OCI-LY1 (cell line): ENCODE results near the gene ISL1.

Source experiments
- H2AFZ ChIP-seq: fragments of 200-600 bp; sonication (generic), shearing (Covaris generic); 2 replicates; pipeline ENCODE4 v1.6.0; 2014; ENCODE audit warnings: antibody characterized with exemption, mild to moderate bottlenecking, low read length
- H3F3A ChIP-seq: fragments of 200-600 bp; sonication (generic), shearing (Covaris generic); 2 replicates; pipeline ENCODE4 v1.6.0; 2014; ENCODE audit warnings: mild to moderate bottlenecking, antibody characterized with exemption, low read length, moderate library complexity; ENCODE audit not compliant: insufficient read depth
- H3K27ac ChIP-seq: fragments of 200-600 bp; sonication (generic); 2 replicates; pipeline ENCODE4 v1.5.1; 2014; ENCODE audit warnings: low read length, mixed run types, mild to moderate bottlenecking, low read depth; ENCODE audit not compliant: poor library complexity, severe bottlenecking
- H3K27me3 ChIP-seq: fragments of 200-600 bp; sonication (generic); 2 replicates; pipeline ENCODE4 v1.6.0; 2014; ENCODE audit warnings: antibody characterized with exemption, mild to moderate bottlenecking, low read length, moderate library complexity; ENCODE audit not compliant: insufficient read depth
- H3K36me3 ChIP-seq: fragments of 200-600 bp; sonication (generic); 2 replicates; pipeline ENCODE4 v1.6.1; 2014; ENCODE audit warnings: mild to moderate bottlenecking, antibody characterized with exemption, low read length, moderate library complexity, mixed read lengths; ENCODE audit not compliant: insufficient read depth
- H3K4me1 ChIP-seq: fragments of 200-600 bp; sonication (generic); 2 replicates; pipeline ENCODE4 v1.5.1; 2014; ENCODE audit warnings: mild to moderate bottlenecking, low read length, moderate library complexity; ENCODE audit not compliant: insufficient read depth, severe bottlenecking
- H3K4me2 ChIP-seq: fragments of 200-600 bp; sonication (generic), shearing (Covaris generic); 2 replicates; pipeline ENCODE4 v1.6.1; 2014; ENCODE audit warnings: low read length
- H3K4me3 ChIP-seq: fragments of 200-600 bp; sonication (generic); 2 replicates; pipeline ENCODE4 v1.5.1; 2014; ENCODE audit warnings: low read length, low read depth, mild to moderate bottlenecking, mixed read lengths; ENCODE audit not compliant: poor library complexity, severe bottlenecking
- H3K79me2 ChIP-seq: fragments of 200-600 bp; shearing (Covaris generic); 2 replicates; pipeline ENCODE4 v1.6.1; 2016; ENCODE audit warnings: mixed run types, low read length, mixed read lengths; ENCODE audit not compliant: insufficient read depth
- H3K9ac ChIP-seq: fragments of 200-600 bp; sonication (generic), shearing (Covaris generic); 2 replicates; pipeline ENCODE4 v1.6.1; 2014; ENCODE audit warnings: mild to moderate bottlenecking, low read length, mixed read lengths
- H3K9me2 ChIP-seq: fragments of 200-600 bp; sonication (generic), shearing (Covaris generic); 2 replicates; pipeline ENCODE4 v1.6.1; 2014; ENCODE audit warnings: low read depth, mild to moderate bottlenecking, low read length, mixed read lengths
- H3K9me3 ChIP-seq: fragments of 200-600 bp; shearing (Covaris generic); 2 replicates; pipeline ENCODE4 v1.6.1; 2014; ENCODE audit warnings: low read length, mixed read lengths
- H4K20me1 ChIP-seq: fragments of 200-600 bp; sonication (generic), shearing (Covaris generic); 2 replicates; pipeline ENCODE4 v1.6.0; 2016; ENCODE audit warnings: mild to moderate bottlenecking, low read length; ENCODE audit not compliant: insufficient read depth
- EZH2 ChIP-seq: fragments of 200-600 bp; sonication (generic), shearing (Covaris generic); IDR thresholded peaks from 2 replicates; pipeline ENCODE4 v1.8.0; 2017; ENCODE audit warnings: borderline replicate concordance, mixed run types, mild to moderate bottlenecking, antibody characterized with exemption, low read length, moderate library complexity, mixed read lengths
- TF ChIP-seq, protein P1 (sequence below): fragments of 200-600 bp; sonication (generic), shearing (Covaris generic); IDR thresholded peaks from 2 replicates; pipeline ENCODE4 v1.5.1; 2017; ENCODE audit warnings: mild to moderate bottlenecking, antibody characterized with exemption, low read length, moderate library complexity, mixed read lengths

Gene ISL1

DNA sequence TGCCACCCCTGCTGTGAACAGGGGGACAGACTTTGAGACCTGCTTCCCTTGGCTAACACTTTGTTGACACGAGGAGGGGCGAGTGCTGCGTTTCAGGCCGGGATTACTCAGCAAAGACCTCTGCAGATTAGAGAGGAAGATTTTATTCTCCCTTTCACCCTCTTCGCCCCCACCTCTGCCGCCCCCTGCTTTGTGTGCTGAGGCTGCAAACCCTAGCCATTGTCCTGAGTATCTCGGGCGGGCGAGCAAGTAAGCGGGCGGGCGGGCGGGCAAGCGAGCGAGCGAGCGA is 6.0 kb downstream of the ISL1 start:
- H3K9me2 ChIP-seq, result no peaks in the 10 kb centered on the region
- H3K79me2 ChIP-seq, result no peaks in the 10 kb centered on the region
- no peaks in the 10 kb centered on the region for H3K36me3 ChIP-seq
- H2AFZ ChIP-seq, result no peak overlapping the region
- no peak overlapping the region for H3K4me3 ChIP-seq
- no peaks in the 10 kb centered on the region for H3K4me1 ChIP-seq
- no peaks in the 10 kb centered on the region for H3K27me3 ChIP-seq
- H3K9ac ChIP-seq, result no peak overlapping the region
- no peak overlapping the region for H3K4me2 ChIP-seq
- no peaks in the 10 kb centered on the region for H3F3A ChIP-seq
- TF ChIP-seq, protein P1, sequence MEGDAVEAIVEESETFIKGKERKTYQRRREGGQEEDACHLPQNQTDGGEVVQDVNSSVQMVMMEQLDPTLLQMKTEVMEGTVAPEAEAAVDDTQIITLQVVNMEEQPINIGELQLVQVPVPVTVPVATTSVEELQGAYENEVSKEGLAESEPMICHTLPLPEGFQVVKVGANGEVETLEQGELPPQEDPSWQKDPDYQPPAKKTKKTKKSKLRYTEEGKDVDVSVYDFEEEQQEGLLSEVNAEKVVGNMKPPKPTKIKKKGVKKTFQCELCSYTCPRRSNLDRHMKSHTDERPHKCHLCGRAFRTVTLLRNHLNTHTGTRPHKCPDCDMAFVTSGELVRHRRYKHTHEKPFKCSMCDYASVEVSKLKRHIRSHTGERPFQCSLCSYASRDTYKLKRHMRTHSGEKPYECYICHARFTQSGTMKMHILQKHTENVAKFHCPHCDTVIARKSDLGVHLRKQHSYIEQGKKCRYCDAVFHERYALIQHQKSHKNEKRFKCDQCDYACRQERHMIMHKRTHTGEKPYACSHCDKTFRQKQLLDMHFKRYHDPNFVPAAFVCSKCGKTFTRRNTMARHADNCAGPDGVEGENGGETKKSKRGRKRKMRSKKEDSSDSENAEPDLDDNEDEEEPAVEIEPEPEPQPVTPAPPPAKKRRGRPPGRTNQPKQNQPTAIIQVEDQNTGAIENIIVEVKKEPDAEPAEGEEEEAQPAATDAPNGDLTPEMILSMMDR, result no peak
- no peak for TF ChIP-seq EZH2
- no peaks in the 10 kb centered on the region for H3K9me3 ChIP-seq
- no peaks in the 10 kb centered on the region for H4K20me1 ChIP-seq
- no peak overlapping the region for H3K27ac ChIP-seq

DNA sequence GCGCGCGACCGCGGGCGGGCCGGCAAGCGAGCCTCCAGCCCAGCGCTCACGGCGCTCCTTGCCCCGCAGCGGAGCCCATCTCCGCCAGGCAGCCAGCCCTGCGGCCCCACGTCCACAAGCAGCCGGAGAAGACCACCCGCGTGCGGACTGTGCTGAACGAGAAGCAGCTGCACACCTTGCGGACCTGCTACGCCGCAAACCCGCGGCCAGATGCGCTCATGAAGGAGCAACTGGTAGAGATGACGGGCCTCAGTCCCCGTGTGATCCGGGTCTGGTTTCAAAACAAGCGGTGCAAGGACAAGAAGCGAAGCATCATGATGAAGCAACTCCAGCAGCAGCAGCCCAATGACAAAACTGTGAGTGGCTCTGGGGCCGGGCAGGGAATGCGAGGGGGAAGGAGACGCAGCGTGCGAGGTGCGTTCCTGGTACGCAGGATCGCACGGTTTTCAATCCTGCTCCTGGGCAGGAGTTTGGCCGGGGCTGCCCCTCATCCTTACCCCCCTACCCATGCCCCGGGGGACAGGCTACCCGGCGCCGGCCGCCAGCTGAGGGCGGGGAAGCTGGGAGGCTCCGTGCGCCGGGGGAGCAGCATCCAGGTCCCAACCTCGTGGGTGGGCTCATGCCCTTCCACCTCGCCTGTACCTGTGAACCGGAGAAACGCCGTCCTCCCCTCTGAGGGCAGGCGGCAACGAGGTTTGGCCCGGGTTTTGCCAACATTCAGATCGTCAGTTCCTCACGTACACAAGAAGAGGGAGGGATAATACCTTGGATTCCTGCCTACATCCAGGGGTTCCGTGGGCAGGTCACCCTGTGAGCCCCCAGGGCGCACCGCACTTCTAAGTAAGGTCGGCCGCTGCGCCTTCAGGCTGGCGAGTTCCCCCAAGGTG is 6.6 kb downstream of the ISL1 start:
- H3K27me3 ChIP-seq, result no peaks in the 10 kb centered on the region
- no peaks in the 10 kb centered on the region for H3F3A ChIP-seq
- no peaks in the 10 kb centered on the region for H3K9me3 ChIP-seq
- TF ChIP-seq EZH2, result no peak
- TF ChIP-seq, protein P1, result no peak
- no peak overlapping the region for H3K27ac ChIP-seq
- H3K9me2 ChIP-seq, result no peaks in the 10 kb centered on the region
- no peak overlapping the region for H3K9ac ChIP-seq
- H3K4me2 ChIP-seq, result no peak overlapping the region
- no peak overlapping the region for H3K4me3 ChIP-seq
- no peaks in the 10 kb centered on the region for H3K4me1 ChIP-seq
- H3K36me3 ChIP-seq, result no peaks in the 10 kb centered on the region
- no peaks in the 10 kb centered on the region for H4K20me1 ChIP-seq
- H3K79me2 ChIP-seq, result no peaks in the 10 kb centered on the region
- no peak overlapping the region for H2AFZ ChIP-seq

DNA sequence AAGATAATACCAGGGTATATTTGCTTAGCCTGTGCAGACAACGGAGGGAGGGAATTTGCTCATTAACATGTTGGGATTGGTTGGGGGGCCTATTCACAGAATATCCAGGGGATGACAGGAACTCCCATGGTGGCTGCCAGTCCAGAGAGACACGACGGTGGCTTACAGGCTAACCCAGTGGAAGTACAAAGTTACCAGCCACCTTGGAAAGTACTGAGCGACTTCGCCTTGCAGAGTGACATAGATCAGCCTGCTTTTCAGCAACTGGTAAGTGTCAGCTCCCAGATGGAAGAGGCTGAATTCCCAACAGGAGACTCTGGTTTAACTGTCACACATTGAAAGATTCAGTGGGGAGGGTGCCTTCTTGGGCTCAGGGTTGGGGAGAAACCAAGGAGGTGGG is 7.9 kb downstream of the ISL1 start:
- Histone ChIP-seq H3K4me1 (no peaks in the 10 kb centered on the region), H3K27me3 (no peaks in the 10 kb centered on the region), H4K20me1 (no peaks in the 10 kb centered on the region), H3K79me2 (no peaks in the 10 kb centered on the region), H3K4me2 (no peak overlapping the region), H3K36me3 (no peaks in the 10 kb centered on the region), H3K4me3 (no peak overlapping the region), H3K27ac (no peak overlapping the region), H3K9ac (no peak overlapping the region), H3F3A (no peaks in the 10 kb centered on the region), H3K9me3 (no peaks in the 10 kb centered on the region), H3K9me2 (no peaks in the 10 kb centered on the region), H2AFZ (no peak overlapping the region)
- TF ChIP-seq, protein P1, result no peak
- no peak for TF ChIP-seq EZH2
